HCT116 (cell line): Measurements from ENCODE around the gene KRT1. TPM values are rescaled to one million over a fixed set of nuclear protein-coding genes. Genes with fewer than 3 reads are reported as not detected.
A peak's percentile ranks its signal among the peaks of the same experiment; 100 is the strongest.

Experiments used
- ATAC-seq: fragments of 200-7000 bp; cut with Tn5 transposase; 2 replicates; pipeline ENCODE4 v1.9.1; 2020; ENCODE audit warnings: mild to moderate bottlenecking, moderate library complexity
- BruUV-seq: library from RNA; stranded (reverse); fragments of 400-500 nt; replicated peaks from 2 replicates; lab custom pipeline; 2021; lab: Mats Ljungman, UMichigan
- CTCF ChIA-PET: fragments of 300-600 bp; sonication (Branson Sonifier 250); formaldehyde crosslinking; loops from one replicate; lab custom pipeline; 2021; ENCODE audit warnings: antibody characterized with exemption; lab: Charles Lee
- POLR2A ChIA-PET: fragments of 300-600, 350-600 bp; sonication (Branson Sonifier 250); formaldehyde crosslinking; loops from one replicate; lab custom pipeline; 2021; ENCODE audit warnings: antibody characterized with exemption; lab: Charles Lee
- RAD21 ChIA-PET, 2 experiments: fragments of 300-600 bp; sonication (Branson Sonifier 250); formaldehyde crosslinking; loops; one replicate each; lab custom pipeline; 2023; ENCODE audit warnings: low total read pairs in 2 of 2; ENCODE audit not compliant: uncharacterized antibody in 2 of 2, unreplicated experiment in 2 of 2, low non-redundant PET in 1 of 2; lab: Charles Lee
- DNase-seq: peaks from one replicate; pipeline ENCODE4 v3.0.0-alpha.2; 2010; ENCODE audit warnings: low read depth, low spot score
- H2AFZ ChIP-seq: fragments of 200-600 bp; shearing (Covaris generic), sonication (generic); 2 replicates; pipeline ENCODE4 v1.6.1; 2017; ENCODE audit warnings: low read depth, mixed run types, mixed read lengths, antibody characterized with exemption, low read length; ENCODE audit not compliant: poor library complexity, severe bottlenecking
- H3K27ac ChIP-seq: 2 replicates; pipeline ENCODE4 v1.5.1; 2012; ENCODE audit warnings: low read depth, low read length
- H3K27me3 ChIP-seq: fragments of 200-600 bp; sonication (generic); 2 replicates; pipeline ENCODE4 v1.6.1; 2016; ENCODE audit warnings: mixed run types, low read length, mixed read lengths; ENCODE audit not compliant: insufficient read depth
- H3K36me3 ChIP-seq, 2 experiments: fragments of 200-500 bp in 1 of 2; fragments of 200-600 bp in 1 of 2; sonication (Bioruptor generic) in 1 of 2; sonication (generic) in 1 of 2; 2 replicates each; pipeline versions ENCODE4 v1.5.1 to v1.6.1; 2014 to 2016; ENCODE audit warnings: low read length in 2 of 2, inconsistent platforms in 1 of 2, mixed read lengths in 1 of 2, mixed run types in 1 of 2; ENCODE audit not compliant: insufficient read depth in 2 of 2, control insufficient read depth in 1 of 2
- H3K4me1 ChIP-seq, 2 experiments: fragments of 200-600 bp in 1 of 2; sonication (generic) in 1 of 2; 2 replicates each; pipeline versions ENCODE4 v1.5.1 to v1.6.1; 2012 to 2017; ENCODE audit warnings: low read length in 2 of 2, inconsistent platforms in 1 of 2, mild to moderate bottlenecking in 1 of 2, mixed read lengths in 1 of 2, mixed run types in 1 of 2, moderate library complexity in 1 of 2; ENCODE audit not compliant: insufficient read depth in 2 of 2, control insufficient read depth in 1 of 2
- H3K4me2 ChIP-seq: fragments of 200-600 bp; sonication (generic); 2 replicates; pipeline ENCODE4 v1.6.1; 2017; ENCODE audit warnings: mixed run types, low read length, mixed read lengths
- H3K4me3 ChIP-seq, 2 experiments: fragments of 200-600 bp in 1 of 2; sonication (generic) in 1 of 2; replicated peaks in 1 of 2; 2 replicates each; pipeline ENCODE4 v1.5.1; 2011 to 2016; ENCODE audit warnings: low read length in 2 of 2, control low read depth in 1 of 2, low read depth in 1 of 2, mild to moderate bottlenecking in 1 of 2, mixed read lengths in 1 of 2, mixed run types in 1 of 2
- H3K79me2 ChIP-seq: fragments of 200-600 bp; sonication (generic); 2 replicates; pipeline ENCODE4 v1.6.1; 2017; ENCODE audit warnings: mild to moderate bottlenecking, mixed run types, low read length, moderate library complexity, mixed read lengths; ENCODE audit not compliant: insufficient read depth
- H3K9ac ChIP-seq: fragments of 200-600 bp; sonication (generic); 2 replicates; pipeline ENCODE4 v1.6.1; 2016; ENCODE audit warnings: low read length, mixed read lengths
- H3K9me2 ChIP-seq: fragments of 200-600 bp; sonication (generic), shearing (Covaris generic); 2 replicates; pipeline ENCODE4 v1.6.1; 2017; ENCODE audit warnings: mixed run types, mild to moderate bottlenecking, moderate library complexity; ENCODE audit not compliant: insufficient read depth
- H3K9me3 ChIP-seq, 2 experiments: fragments of 200-500 bp in 1 of 2; fragments of 200-600 bp in 1 of 2; sonication (Bioruptor generic) in 1 of 2; sonication (generic) in 1 of 2; 2 replicates each; pipeline ENCODE4 v1.6.1; 2014 to 2017; ENCODE audit warnings: low read length in 2 of 2, mixed read lengths in 2 of 2, inconsistent platforms in 1 of 2, low read depth in 1 of 2, mild to moderate bottlenecking in 1 of 2, mixed run types in 1 of 2, moderate library complexity in 1 of 2; ENCODE audit not compliant: control insufficient read depth in 1 of 2, insufficient read depth in 1 of 2
- H4K20me1 ChIP-seq: fragments of 200-600 bp; sonication (generic), shearing (Covaris generic); 2 replicates; pipeline ENCODE4 v1.6.1; 2017; ENCODE audit warnings: mixed run types, mild to moderate bottlenecking, moderate library complexity; ENCODE audit not compliant: insufficient read depth
- EZH2phosphoT487 ChIP-seq: fragments of 200-600 bp; IDR thresholded peaks from 2 replicates; pipeline ENCODE4 v1.6.1; 2018; ENCODE audit warnings: antibody characterized with exemption, borderline replicate concordance
- RAD21 ChIP-seq: IDR thresholded peaks from 2 replicates; pipeline ENCODE4 v1.6.1; 2012; ENCODE audit warnings: low read depth, mild to moderate bottlenecking
- SIN3A ChIP-seq: IDR thresholded peaks from 2 replicates; pipeline ENCODE4 v1.6.1; 2012; ENCODE audit warnings: low read depth
- SP1 ChIP-seq: IDR thresholded peaks from 2 replicates; pipeline ENCODE4 v1.6.1; 2012; ENCODE audit warnings: low read depth
- SRF ChIP-seq: IDR thresholded peaks from 2 replicates; pipeline ENCODE4 v1.6.1; 2012; ENCODE audit warnings: low read depth
- ZFX ChIP-seq: fragments of 450-650 bp; IDR thresholded peaks from 2 replicates; pipeline ENCODE4 v1.6.1; 2017
- ZNF274 ChIP-seq: fragments of 200-500 bp; sonication (Bioruptor generic); IDR thresholded peaks from 2 replicates; pipeline ENCODE4 v1.6.1; 2014; ENCODE audit warnings: mild to moderate bottlenecking, low read depth, low read length, inconsistent platforms
- intact Hi-C: fragments of 100-400 bp; cut with micrococcal nuclease; formaldehyde crosslinking; loops from 2 replicates; pipeline ENCODE4 v1.10.0; 2022
- total RNA-seq: library from RNA; stranded (reverse); gene quantifications from one replicate; pipeline ENCODE4 v1.2.1, GENCODE V29; 2021; ENCODE audit not compliant: unreplicated experiment
- TF ChIP-seq, protein P1 (sequence below): IDR thresholded peaks from 2 replicates; pipeline ENCODE4 v1.6.1; 2011; ENCODE audit warnings: mild to moderate bottlenecking, low read length, moderate library complexity; ENCODE audit not compliant: insufficient replicate concordance; ENCODE audit errors: extremely low read depth
- TF ChIP-seq, protein P2 (sequence below), 3 experiments: fragments of 200-600 bp in 1 of 3; sonication (generic) in 1 of 3; IDR thresholded peaks in 2 of 3; conservative IDR thresholded peaks in 1 of 3; 2 replicates each; pipeline ENCODE4 v1.5.1; 2012 to 2017; ENCODE audit warnings: low read depth in 2 of 3, low read length in 2 of 3, antibody characterized with exemption in 1 of 3, borderline replicate concordance in 1 of 3, control low read depth in 1 of 3, mild to moderate bottlenecking in 1 of 3, mixed read lengths in 1 of 3, mixed run types in 1 of 3, moderate library complexity in 1 of 3; ENCODE audit not compliant: insufficient read depth in 1 of 3

KRT1 gene
- total RNA-seq, 1 experiment from 2014 or later, result 0.20 TPM

DNA sequence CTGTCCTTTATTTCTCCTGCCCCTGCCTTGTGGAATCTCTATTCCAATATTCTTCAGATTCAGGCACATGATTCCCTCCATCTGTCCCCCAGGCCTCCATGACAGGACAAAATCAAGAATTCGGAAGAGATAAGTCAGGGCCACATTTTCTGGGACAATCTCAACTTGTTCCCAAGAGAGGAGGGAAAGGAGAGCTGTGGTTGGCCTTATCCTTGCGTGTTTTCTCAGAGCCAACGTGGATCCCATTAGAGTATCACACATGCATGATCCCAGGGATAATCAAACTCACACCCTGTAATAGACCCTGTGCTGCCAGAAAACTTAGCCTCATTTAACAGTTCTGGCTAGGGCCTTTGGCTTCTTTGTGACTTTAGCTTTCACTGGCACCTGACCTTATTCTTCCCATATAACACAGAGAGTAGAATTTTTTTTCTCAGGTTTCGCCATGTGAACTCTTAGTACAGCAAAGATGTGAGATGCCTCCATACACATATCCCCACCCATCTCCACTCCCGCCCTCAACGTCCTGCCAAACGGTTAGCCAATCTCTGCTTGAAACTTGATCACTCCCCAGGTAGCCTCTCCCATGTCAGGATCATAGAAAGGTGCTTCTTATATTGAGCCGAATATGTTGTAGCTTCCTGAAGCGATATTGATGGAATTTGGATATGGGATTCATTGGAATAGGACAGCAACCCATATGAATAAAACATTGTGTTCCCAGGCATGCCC, 6.7 kb upstream of the KRT1 start:
- H3K4me1 ChIP-seq, result peaks cover 2 to 17% of the 10 kb centered on the region in 2 experiments; a peak in 3 of 4 replicates
- peak overlapping the region; percentile 75 for H3K4me2 ChIP-seq
- no peaks in the 10 kb centered on the region for H3K9me2 ChIP-seq
- TF ChIP-seq SP1, result 0 out of 2 replicates have a peak, but pooled peaks have one; percentile 8
- no peak for TF ChIP-seq EZH2phosphoT487
- H2AFZ ChIP-seq, result no peak overlapping the region
- ChIA-PET RAD21 (no interaction called here), POLR2A (no interaction called here), CTCF (interaction anchor here (0.8 to 1.6 kb wide), 2 partner anchors 179 to 192 kb away, joined by 3 read pairs; no protein-coding TSS in a partner anchor)
- DNase-seq (no peak), ATAC-seq (no peak)
- no peaks in the 10 kb centered on the region for H3K9me3 ChIP-seq
- H3K36me3 ChIP-seq, result no peaks in the 10 kb centered on the region
- H3K27ac ChIP-seq, result no peak overlapping the region
- no peaks in the 10 kb centered on the region for H4K20me1 ChIP-seq
- no peaks in the 10 kb centered on the region for H3K27me3 ChIP-seq
- no TSS peak for BruUV-seq
- no peaks in the 10 kb centered on the region for H3K79me2 ChIP-seq
- H3K9ac ChIP-seq, result no peak overlapping the region
- intact Hi-C loops, result no loop called here
- no peak overlapping the region for H3K4me3 ChIP-seq

DNA sequence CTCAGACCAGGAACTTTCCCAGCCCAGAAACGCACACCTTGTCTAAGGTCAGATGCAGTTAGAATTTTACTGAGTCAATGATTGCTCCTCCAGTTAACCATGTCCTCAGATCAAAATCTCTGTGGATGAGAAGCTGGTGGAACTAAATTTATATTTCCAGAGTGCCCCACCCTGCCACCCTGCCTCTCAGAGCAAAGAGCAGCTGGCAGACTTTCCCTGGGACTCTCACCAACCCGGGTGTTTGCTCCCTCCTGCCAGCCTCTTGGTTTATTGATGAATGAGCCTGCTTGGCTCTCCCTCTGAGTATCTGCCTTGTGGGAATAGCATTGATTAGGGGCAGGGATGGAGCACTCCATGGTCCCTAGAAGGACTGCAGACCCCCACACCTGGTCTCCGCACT, 5.9 kb upstream of the KRT1 start:
- ChIA-PET RAD21 (no interaction called here), CTCF (interaction anchor here (1.0 kb wide), 1 partner anchor 185 kb away, joined by 3 read pairs; no protein-coding TSS in a partner anchor), POLR2A (no interaction called here)
- Histone ChIP-seq H3K4me1 (peaks cover 2 to 17% of the 10 kb centered on the region in 2 experiments; a peak in 3 of 4 replicates), H3K4me2 (no peak overlapping the region), H3K9me3 (no peaks in the 10 kb centered on the region), H3K27ac (no peak overlapping the region), H4K20me1 (no peaks in the 10 kb centered on the region), H3K27me3 (no peaks in the 10 kb centered on the region), H3K9ac (no peak overlapping the region), H3K36me3 (no peaks in the 10 kb centered on the region), H3K79me2 (no peaks in the 10 kb centered on the region), H2AFZ (no peak overlapping the region), H3K9me2 (no peaks in the 10 kb centered on the region), H3K4me3 (no peak overlapping the region)
- TF ChIP-seq, protein P1, sequence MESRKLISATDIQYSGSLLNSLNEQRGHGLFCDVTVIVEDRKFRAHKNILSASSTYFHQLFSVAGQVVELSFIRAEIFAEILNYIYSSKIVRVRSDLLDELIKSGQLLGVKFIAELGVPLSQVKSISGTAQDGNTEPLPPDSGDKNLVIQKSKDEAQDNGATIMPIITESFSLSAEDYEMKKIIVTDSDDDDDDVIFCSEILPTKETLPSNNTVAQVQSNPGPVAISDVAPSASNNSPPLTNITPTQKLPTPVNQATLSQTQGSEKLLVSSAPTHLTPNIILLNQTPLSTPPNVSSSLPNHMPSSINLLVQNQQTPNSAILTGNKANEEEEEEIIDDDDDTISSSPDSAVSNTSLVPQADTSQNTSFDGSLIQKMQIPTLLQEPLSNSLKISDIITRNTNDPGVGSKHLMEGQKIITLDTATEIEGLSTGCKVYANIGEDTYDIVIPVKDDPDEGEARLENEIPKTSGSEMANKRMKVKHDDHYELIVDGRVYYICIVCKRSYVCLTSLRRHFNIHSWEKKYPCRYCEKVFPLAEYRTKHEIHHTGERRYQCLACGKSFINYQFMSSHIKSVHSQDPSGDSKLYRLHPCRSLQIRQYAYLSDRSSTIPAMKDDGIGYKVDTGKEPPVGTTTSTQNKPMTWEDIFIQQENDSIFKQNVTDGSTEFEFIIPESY, result no peak
- TF ChIP-seq SIN3A (no peak), EZH2phosphoT487 (no peak), ZFX (no peak), RAD21 (no peak), ZNF274 (no peak), SRF (no peak)
- TF ChIP-seq, protein P2, sequence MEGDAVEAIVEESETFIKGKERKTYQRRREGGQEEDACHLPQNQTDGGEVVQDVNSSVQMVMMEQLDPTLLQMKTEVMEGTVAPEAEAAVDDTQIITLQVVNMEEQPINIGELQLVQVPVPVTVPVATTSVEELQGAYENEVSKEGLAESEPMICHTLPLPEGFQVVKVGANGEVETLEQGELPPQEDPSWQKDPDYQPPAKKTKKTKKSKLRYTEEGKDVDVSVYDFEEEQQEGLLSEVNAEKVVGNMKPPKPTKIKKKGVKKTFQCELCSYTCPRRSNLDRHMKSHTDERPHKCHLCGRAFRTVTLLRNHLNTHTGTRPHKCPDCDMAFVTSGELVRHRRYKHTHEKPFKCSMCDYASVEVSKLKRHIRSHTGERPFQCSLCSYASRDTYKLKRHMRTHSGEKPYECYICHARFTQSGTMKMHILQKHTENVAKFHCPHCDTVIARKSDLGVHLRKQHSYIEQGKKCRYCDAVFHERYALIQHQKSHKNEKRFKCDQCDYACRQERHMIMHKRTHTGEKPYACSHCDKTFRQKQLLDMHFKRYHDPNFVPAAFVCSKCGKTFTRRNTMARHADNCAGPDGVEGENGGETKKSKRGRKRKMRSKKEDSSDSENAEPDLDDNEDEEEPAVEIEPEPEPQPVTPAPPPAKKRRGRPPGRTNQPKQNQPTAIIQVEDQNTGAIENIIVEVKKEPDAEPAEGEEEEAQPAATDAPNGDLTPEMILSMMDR (IDR thresholded peaks at IDR 0.05 in 2 of 3, conservative IDR thresholded peaks at IDR 0.05 in 1 of 3; ENCODE audit: borderline replicate concordance in 1 of 3, insufficient read depth in 1 of 3, low read depth in 2 of 3, low read length in 2 of 3), result no peak
- ATAC-seq (no peak), DNase-seq (no peak)
- intact Hi-C loops, result no loop called here
- no TSS peak for BruUV-seq
